Neuronal stem cell (in vitro differentiated cells): ENCODE measurements around the gene POU2AF1.

Experiments used
- DNase-seq: peaks from one replicate; pipeline ENCODE4 v3.0.0-alpha.2; 2013; ENCODE audit warnings: low spot score
- H2AFZ ChIP-seq: one replicate; pipeline ENCODE4 v1.6.1; 2013; ENCODE audit warnings: mild to moderate bottlenecking, low read length, inconsistent platforms
- H2AK5ac ChIP-seq: 2 replicates; pipeline ENCODE4 v1.6.1; 2013; ENCODE audit warnings: low read depth, mild to moderate bottlenecking, inconsistent platforms, low read length, moderate library complexity, mixed read lengths
- H2BK120ac ChIP-seq: 2 replicates; pipeline ENCODE4 v1.6.1; 2013; ENCODE audit warnings: low read depth, mild to moderate bottlenecking, inconsistent platforms, low read length, moderate library complexity, mixed read lengths
- H2BK12ac ChIP-seq: one replicate; pipeline ENCODE4 v1.6.1; 2013; ENCODE audit warnings: low read length, inconsistent platforms
- H2BK15ac ChIP-seq: 2 replicates; pipeline ENCODE4 v1.6.1; 2013; ENCODE audit warnings: mild to moderate bottlenecking, low read length, inconsistent platforms, mixed read lengths
- H2BK5ac ChIP-seq: one replicate; pipeline ENCODE4 v1.6.1; 2013; ENCODE audit warnings: inconsistent platforms, mild to moderate bottlenecking, low read length, moderate library complexity
- H3K14ac ChIP-seq: one replicate; pipeline ENCODE4 v1.6.1; 2013; ENCODE audit warnings: low read length, inconsistent platforms
- H3K18ac ChIP-seq: 2 replicates; pipeline ENCODE4 v1.6.1; 2013; ENCODE audit warnings: low read length, inconsistent platforms
- H3K23ac ChIP-seq: 2 replicates; pipeline ENCODE4 v1.6.1; 2013; ENCODE audit warnings: low read depth, mild to moderate bottlenecking, mixed read lengths, low read length, inconsistent platforms; ENCODE audit not compliant: poor library complexity
- H3K27ac ChIP-seq: replicated peaks from 3 replicates; pipeline ENCODE4 v1.5.1; 2013; ENCODE audit warnings: low read length, inconsistent platforms
- H3K27me3 ChIP-seq, 3 experiments: 2 replicates each; pipeline ENCODE4 v1.6.1; 2013; ENCODE audit warnings: low read length in 3 of 3, mild to moderate bottlenecking in 2 of 3, inconsistent platforms in 1 of 3, low read depth in 1 of 3, mixed read lengths in 1 of 3, moderate library complexity in 1 of 3; ENCODE audit not compliant: control insufficient read depth in 3 of 3, insufficient read depth in 3 of 3
- H3K36me3 ChIP-seq, 2 donors: replicated peaks in 1 of 2; 2 replicates each; pipeline ENCODE4 v1.6.1; 2013; ENCODE audit warnings: low read length in 2 of 2; ENCODE audit not compliant: control insufficient read depth in 2 of 2, insufficient read depth in 2 of 2
- H3K4ac ChIP-seq: 2 replicates; pipeline ENCODE4 v1.6.1; 2013; ENCODE audit warnings: inconsistent platforms, mild to moderate bottlenecking, low read length, moderate library complexity
- H3K4me1 ChIP-seq, 2 donors: 1 replicate in 1 of 2; 2 replicates in 1 of 2; pipeline ENCODE4 v1.6.1; 2013; ENCODE audit warnings: low read length in 2 of 2, low read depth in 1 of 2; ENCODE audit not compliant: control insufficient read depth in 2 of 2, insufficient read depth in 1 of 2
- H3K4me2 ChIP-seq: one replicate; pipeline ENCODE4 v1.6.1; 2013; ENCODE audit warnings: mild to moderate bottlenecking, low read length, inconsistent platforms; ENCODE audit not compliant: insufficient read depth, poor library complexity, severe bottlenecking
- H3K4me3 ChIP-seq, 2 donors: 2 replicates each; pipeline ENCODE4 v1.5.1; 2013; ENCODE audit warnings: low read length in 2 of 2, mild to moderate bottlenecking in 2 of 2, inconsistent platforms in 1 of 2, moderate library complexity in 1 of 2
- H3K79me1 ChIP-seq: one replicate; pipeline ENCODE4 v1.6.1; 2013; ENCODE audit warnings: low read depth, mild to moderate bottlenecking, inconsistent platforms, low read length, moderate library complexity
- H3K9ac ChIP-seq: one replicate; pipeline ENCODE4 v1.6.1; 2013; ENCODE audit warnings: mild to moderate bottlenecking, low read depth, low read length, inconsistent platforms; ENCODE audit not compliant: poor library complexity
- H3K9me3 ChIP-seq, 2 donors: replicated peaks in 1 of 2; 2 replicates each; pipeline versions ENCODE3 to v1.6.1; 2013; ENCODE audit warnings: low read length in 2 of 2, mild to moderate bottlenecking in 2 of 2, inconsistent platforms in 1 of 2, low read depth in 1 of 2, mixed read lengths in 1 of 2, moderate library complexity in 1 of 2; ENCODE audit not compliant: control insufficient read depth in 2 of 2, insufficient read depth in 1 of 2
- H4K8ac ChIP-seq: one replicate; pipeline ENCODE4 v1.6.1; 2013; ENCODE audit warnings: low read depth, mild to moderate bottlenecking, inconsistent platforms, low read length, moderate library complexity
- H4K91ac ChIP-seq: one replicate; pipeline ENCODE4 v1.6.1; 2013; ENCODE audit warnings: low read length, low read depth, mild to moderate bottlenecking, inconsistent platforms; ENCODE audit not compliant: poor library complexity
- WGBS, 2 donors: extraction: QIAGEN DNeasy Blood & Tissue Kit; methylation state at CpG; one replicate each; pipeline ENCODE4 v1.1.7; 2013; ENCODE audit warnings: missing lambda C conversion rate in 2 of 2, mixed read lengths in 1 of 2; ENCODE audit not compliant: insufficient read length in 2 of 2, insufficient replicate concordance in 1 of 2; ENCODE audit errors: extremely low coverage in 2 of 2; 5-methylcytosine and 5-hydroxymethylcytosine counted together

POU2AF1 gene

GRCh38 chr11:111325259-111325658, 53.8 kb downstream of the POU2AF1 start:
- Histone ChIP-seq H3K14ac (no peak overlapping the region), H4K91ac (no peak overlapping the region), H3K9me3 (no peaks in the 10 kb centered on the region), H3K36me3 (no peaks in the 10 kb centered on the region), H3K23ac (no peak overlapping the region), H2AFZ (no peak overlapping the region), H3K4me2 (no peak overlapping the region), H3K4me1 (peaks cover 0 to 5% of the 10 kb centered on the region in 2 donors), H2BK12ac (no peak overlapping the region), H3K9ac (no peak overlapping the region), H2BK15ac (no peak overlapping the region), H2AK5ac (no peak overlapping the region), H3K27ac (no peak overlapping the region), H2BK120ac (no peak overlapping the region), H3K27me3 (no peaks in the 10 kb centered on the region), H3K79me1 (no peaks in the 10 kb centered on the region), H3K4ac (no peak overlapping the region), H3K4me3 (no peak overlapping the region), H3K18ac (no peak overlapping the region), H4K8ac (no peak overlapping the region), H2BK5ac (no peak overlapping the region)
- no CpG with 5 or more reads among the region's 5 CpGs for WGBS, 2 donors
- no peak for DNase-seq

- Histone ChIP-seq H3K27ac (no peak overlapping the region), H2BK12ac (no peak overlapping the region), H3K4ac (no peak overlapping the region), H2AFZ (no peak overlapping the region), H3K4me3 (no peak overlapping the region), H2BK15ac (no peak overlapping the region), H2AK5ac (no peak overlapping the region), H3K4me1 (peaks cover 0 to 5% of the 10 kb centered on the region in 2 donors), H3K36me3 (no peaks in the 10 kb centered on the region), H4K8ac (no peak overlapping the region), H4K91ac (no peak overlapping the region), H2BK120ac (no peak overlapping the region), H3K4me2 (no peak overlapping the region), H3K14ac (no peak overlapping the region), H3K9me3 (no peaks in the 10 kb centered on the region), H3K79me1 (no peaks in the 10 kb centered on the region), H3K27me3 (no peaks in the 10 kb centered on the region), H2BK5ac (no peak overlapping the region), H3K18ac (no peak overlapping the region), H3K23ac (no peak overlapping the region), H3K9ac (no peak overlapping the region)
- no CpG with 5 or more reads among the region's 5 CpGs for WGBS, 2 donors
- no peak for DNase-seq
These were observed 54.8 kb downstream of the POU2AF1 start for GRCh38 chr11:111324277-111324720.

- no peak overlapping the region for H2AFZ ChIP-seq
- H2BK15ac ChIP-seq: no peak overlapping the region
- no peak overlapping the region for H2BK12ac ChIP-seq
- no peak overlapping the region for H2BK5ac ChIP-seq
- no peak overlapping the region for H3K4ac ChIP-seq
- H3K4me1 ChIP-seq: peaks cover 0 to 5% of the 10 kb centered on the region in 2 donors
- no peaks in the 10 kb centered on the region for H3K27me3 ChIP-seq
- H4K91ac ChIP-seq: no peak overlapping the region
- WGBS, 2 donors: no CpG with 5 or more reads among the region's 2 CpGs
- H3K79me1 ChIP-seq: no peaks in the 10 kb centered on the region
- H3K9me3 ChIP-seq: no peaks in the 10 kb centered on the region
- H2AK5ac ChIP-seq: no peak overlapping the region
- H3K27ac ChIP-seq: no peak overlapping the region
- H3K9ac ChIP-seq: no peak overlapping the region
- no peak overlapping the region for H3K4me2 ChIP-seq
- H3K36me3 ChIP-seq: no peaks in the 10 kb centered on the region
- H3K23ac ChIP-seq: no peak overlapping the region
- no peak overlapping the region for H3K18ac ChIP-seq
- no peak for DNase-seq
- no peak overlapping the region for H4K8ac ChIP-seq
- H3K14ac ChIP-seq: no peak overlapping the region
- no peak overlapping the region for H3K4me3 ChIP-seq
- no peak overlapping the region for H2BK120ac ChIP-seq
These were observed 56.5 kb downstream of the POU2AF1 start for GRCh38 chr11:111322534-111322933.

- no peak overlapping the region for H2AFZ ChIP-seq
- no peak overlapping the region for H2AK5ac ChIP-seq
- H3K4me3 ChIP-seq: no peak overlapping the region
- no peaks in the 10 kb centered on the region for H3K27me3 ChIP-seq
- H3K9me3 ChIP-seq: no peaks in the 10 kb centered on the region
- H4K91ac ChIP-seq: no peak overlapping the region
- no peak overlapping the region for H2BK5ac ChIP-seq
- no peak overlapping the region for H3K9ac ChIP-seq
- DNase-seq: no peak
- H2BK12ac ChIP-seq: no peak overlapping the region
- no peak overlapping the region for H3K23ac ChIP-seq
- no peak overlapping the region for H3K14ac ChIP-seq
- H3K4ac ChIP-seq: no peak overlapping the region
- no peaks in the 10 kb centered on the region for H3K79me1 ChIP-seq
- no peak overlapping the region for H3K4me2 ChIP-seq
- no peak overlapping the region for H3K18ac ChIP-seq
- no peak overlapping the region for H3K27ac ChIP-seq
- no peak overlapping the region for H2BK120ac ChIP-seq
- H2BK15ac ChIP-seq: no peak overlapping the region
- no peak overlapping the region for H4K8ac ChIP-seq
- WGBS, 2 donors: no CpG with 5 or more reads among the region's 5 CpGs
- H3K4me1 ChIP-seq: peaks cover 0 to 5% of the 10 kb centered on the region in 2 donors
- H3K36me3 ChIP-seq: no peaks in the 10 kb centered on the region
These were observed 58.1 kb downstream of the POU2AF1 start for GRCh38 chr11:111320728-111321568.
